Ishikawa (cell line): ENCODE data around the gene ASTN2.

Experiments
- CEBPB ChIP-seq: IDR thresholded peaks from 2 replicates; pipeline ENCODE4 v1.6.1; 2012
- CREB1 ChIP-seq: IDR thresholded peaks from 2 replicates; pipeline ENCODE4 v1.6.1; 2012; ENCODE audit warnings: low read depth
- EGR1 ChIP-seq: IDR thresholded peaks from 2 replicates; pipeline ENCODE4 v1.6.1; 2012
- EP300 ChIP-seq: IDR thresholded peaks from 2 replicates; pipeline ENCODE4 v1.6.1; 2012; ENCODE audit warnings: borderline replicate concordance
- FOXM1 ChIP-seq: IDR thresholded peaks from 2 replicates; pipeline ENCODE4 v1.6.1; 2012; ENCODE audit warnings: low read depth, borderline replicate concordance
- NFIC ChIP-seq: IDR thresholded peaks from 2 replicates; pipeline ENCODE4 v1.6.1; 2012
- RAD21 ChIP-seq: IDR thresholded peaks from 2 replicates; pipeline ENCODE4 v1.6.1; 2012; ENCODE audit warnings: low read depth
- TAF1 ChIP-seq: IDR thresholded peaks from 2 replicates; pipeline ENCODE4 v1.6.1; 2012; ENCODE audit warnings: low read depth, mild to moderate bottlenecking
- TCF12 ChIP-seq: IDR thresholded peaks from 2 replicates; pipeline ENCODE4 v1.6.1; 2012; ENCODE audit warnings: low read depth
- TEAD4 ChIP-seq: IDR thresholded peaks from 2 replicates; pipeline ENCODE4 v1.6.1; 2012
- YY1 ChIP-seq: IDR thresholded peaks from 2 replicates; pipeline ENCODE4 v1.6.1; 2012; ENCODE audit warnings: low read depth
- ZBTB7A ChIP-seq: IDR thresholded peaks from 2 replicates; pipeline ENCODE4 v1.6.1; 2012; ENCODE audit warnings: low read depth
- TF ChIP-seq, protein P1 (sequence below): IDR thresholded peaks from 2 replicates; pipeline ENCODE4 v1.6.1; 2012
- TF ChIP-seq, protein P2 (sequence below): IDR thresholded peaks from 2 replicates; pipeline ENCODE4 v1.6.1; 2012; ENCODE audit warnings: low read depth, mild to moderate bottlenecking
- TF ChIP-seq, protein P3 (sequence below): IDR thresholded peaks from 2 replicates; pipeline ENCODE4 v1.6.1; 2012

Gene ASTN2

DNA sequence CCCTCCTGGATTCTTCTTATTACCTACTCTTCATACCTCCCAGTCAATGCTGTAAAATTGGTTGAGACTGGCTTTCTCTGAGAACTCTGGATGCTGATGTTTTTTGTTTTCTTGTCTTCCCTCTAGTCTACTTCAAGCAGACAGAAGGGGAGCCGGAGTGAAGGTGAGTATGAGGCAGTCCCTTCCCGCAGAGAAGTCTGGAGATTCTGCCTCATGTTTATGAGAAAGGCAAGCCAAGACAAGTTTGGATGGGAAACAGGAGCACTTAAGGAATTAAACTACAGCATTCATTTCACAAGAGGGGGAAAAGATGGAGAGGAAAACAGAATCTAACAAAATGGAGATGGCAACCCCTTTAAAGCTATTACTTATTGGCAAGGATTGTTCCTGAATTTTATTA is 481.6 kb downstream of the ASTN2 start:
- TF ChIP-seq TEAD4 (no peak), EP300 (no peak), CEBPB (no peak), YY1 (no peak), NFIC (no peak), CREB1 (no peak)
- TF ChIP-seq, protein P1, sequence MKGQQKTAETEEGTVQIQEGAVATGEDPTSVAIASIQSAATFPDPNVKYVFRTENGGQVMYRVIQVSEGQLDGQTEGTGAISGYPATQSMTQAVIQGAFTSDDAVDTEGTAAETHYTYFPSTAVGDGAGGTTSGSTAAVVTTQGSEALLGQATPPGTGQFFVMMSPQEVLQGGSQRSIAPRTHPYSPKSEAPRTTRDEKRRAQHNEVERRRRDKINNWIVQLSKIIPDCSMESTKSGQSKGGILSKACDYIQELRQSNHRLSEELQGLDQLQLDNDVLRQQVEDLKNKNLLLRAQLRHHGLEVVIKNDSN: no peak
- TF ChIP-seq, protein P2, sequence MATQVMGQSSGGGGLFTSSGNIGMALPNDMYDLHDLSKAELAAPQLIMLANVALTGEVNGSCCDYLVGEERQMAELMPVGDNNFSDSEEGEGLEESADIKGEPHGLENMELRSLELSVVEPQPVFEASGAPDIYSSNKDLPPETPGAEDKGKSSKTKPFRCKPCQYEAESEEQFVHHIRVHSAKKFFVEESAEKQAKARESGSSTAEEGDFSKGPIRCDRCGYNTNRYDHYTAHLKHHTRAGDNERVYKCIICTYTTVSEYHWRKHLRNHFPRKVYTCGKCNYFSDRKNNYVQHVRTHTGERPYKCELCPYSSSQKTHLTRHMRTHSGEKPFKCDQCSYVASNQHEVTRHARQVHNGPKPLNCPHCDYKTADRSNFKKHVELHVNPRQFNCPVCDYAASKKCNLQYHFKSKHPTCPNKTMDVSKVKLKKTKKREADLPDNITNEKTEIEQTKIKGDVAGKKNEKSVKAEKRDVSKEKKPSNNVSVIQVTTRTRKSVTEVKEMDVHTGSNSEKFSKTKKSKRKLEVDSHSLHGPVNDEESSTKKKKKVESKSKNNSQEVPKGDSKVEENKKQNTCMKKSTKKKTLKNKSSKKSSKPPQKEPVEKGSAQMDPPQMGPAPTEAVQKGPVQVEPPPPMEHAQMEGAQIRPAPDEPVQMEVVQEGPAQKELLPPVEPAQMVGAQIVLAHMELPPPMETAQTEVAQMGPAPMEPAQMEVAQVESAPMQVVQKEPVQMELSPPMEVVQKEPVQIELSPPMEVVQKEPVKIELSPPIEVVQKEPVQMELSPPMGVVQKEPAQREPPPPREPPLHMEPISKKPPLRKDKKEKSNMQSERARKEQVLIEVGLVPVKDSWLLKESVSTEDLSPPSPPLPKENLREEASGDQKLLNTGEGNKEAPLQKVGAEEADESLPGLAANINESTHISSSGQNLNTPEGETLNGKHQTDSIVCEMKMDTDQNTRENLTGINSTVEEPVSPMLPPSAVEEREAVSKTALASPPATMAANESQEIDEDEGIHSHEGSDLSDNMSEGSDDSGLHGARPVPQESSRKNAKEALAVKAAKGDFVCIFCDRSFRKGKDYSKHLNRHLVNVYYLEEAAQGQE: no peak

DNA sequence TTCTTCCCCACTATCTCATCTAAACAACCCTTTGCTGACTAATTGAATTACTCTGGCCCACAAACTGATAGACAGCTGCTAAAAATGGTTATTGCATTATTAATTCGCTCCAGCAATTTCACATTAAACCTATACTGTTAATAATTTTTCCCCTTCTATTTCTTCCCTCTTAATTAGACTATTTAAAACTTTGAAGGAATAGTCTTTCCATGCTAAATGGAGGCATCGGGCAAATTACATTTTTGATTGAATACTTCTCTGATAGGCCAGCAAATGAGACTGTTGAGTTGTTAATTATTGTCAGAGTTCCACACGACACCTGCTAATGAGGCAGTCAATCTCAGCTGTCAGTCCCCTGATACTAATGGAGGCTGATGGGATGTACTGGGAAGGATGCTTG is 485.2 kb downstream of the ASTN2 start:
- no peak for TF ChIP-seq RAD21
- no peak for TF ChIP-seq CREB1
- TF ChIP-seq, protein P1: no peak
- no peak for TF ChIP-seq EGR1
- TF ChIP-seq FOXM1: no peak
- TF ChIP-seq TCF12: no peak
- TF ChIP-seq, protein P3, sequence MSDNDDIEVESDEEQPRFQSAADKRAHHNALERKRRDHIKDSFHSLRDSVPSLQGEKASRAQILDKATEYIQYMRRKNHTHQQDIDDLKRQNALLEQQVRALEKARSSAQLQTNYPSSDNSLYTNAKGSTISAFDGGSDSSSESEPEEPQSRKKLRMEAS: no peak
- no peak for TF ChIP-seq ZBTB7A
- TF ChIP-seq, protein P2: no peak
- no peak for TF ChIP-seq YY1
- no peak for TF ChIP-seq NFIC
- TF ChIP-seq TEAD4: no peak
- TF ChIP-seq TAF1: no peak
- no peak for TF ChIP-seq EP300
- TF ChIP-seq CEBPB: no peak

DNA sequence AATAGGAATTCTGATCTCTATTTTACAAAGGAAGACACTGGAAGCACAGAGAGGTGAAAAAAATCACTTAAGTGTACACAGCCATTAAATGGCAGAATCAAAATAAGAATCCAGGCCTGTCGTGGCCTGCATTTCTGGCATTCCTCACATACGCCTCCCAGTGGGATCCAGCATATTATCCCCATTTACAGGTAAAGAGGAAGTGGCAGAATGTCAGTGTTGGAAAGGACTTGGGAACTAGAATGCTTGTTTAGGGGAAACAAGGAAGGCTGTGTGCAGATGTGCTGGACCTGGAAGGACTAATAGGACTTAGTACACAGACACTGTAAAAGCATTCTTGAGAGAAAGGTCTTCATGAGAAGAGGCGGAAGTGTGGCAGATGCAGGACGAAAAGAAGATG is 486.0 kb downstream of the ASTN2 start:
- TF ChIP-seq TEAD4 (peak; percentile 90), EP300 (no peak)

DNA sequence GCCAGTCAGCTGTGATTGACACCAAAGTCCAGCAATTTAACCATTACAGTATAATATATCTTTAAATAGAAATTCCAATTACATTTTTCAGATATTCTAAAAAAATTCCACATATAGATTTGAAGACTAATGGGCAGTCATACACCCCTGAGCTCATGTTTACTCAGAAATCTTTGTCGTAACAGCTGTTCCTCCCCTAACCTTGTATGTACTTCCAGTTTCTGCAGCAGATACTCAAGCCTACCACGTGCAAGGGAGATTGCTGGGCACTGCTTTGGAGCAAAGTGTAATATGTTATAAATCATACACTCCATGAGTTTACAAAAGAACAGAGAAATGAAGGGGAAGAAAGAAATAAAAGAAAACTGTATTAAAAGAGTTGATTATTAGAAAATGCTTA is 486.6 kb downstream of the ASTN2 start:
- TF ChIP-seq FOXM1 (no peak), TEAD4 (no peak), CEBPB (no peak), CREB1 (no peak), YY1 (no peak), EGR1 (no peak), NFIC (no peak), RAD21 (no peak), TAF1 (no peak), EP300 (no peak), TCF12 (no peak), ZBTB7A (no peak)
- TF ChIP-seq, protein P1: no peak
- TF ChIP-seq, protein P2: no peak
- TF ChIP-seq, protein P3: no peak
